A549 (cell line): Measurements from ENCODE around the gene KLHDC8A.

Experiments used
- CTCF ChIP-seq: fragments of >200 bp; sonication (Bioruptor Twin); formaldehyde crosslinking; IDR thresholded peaks from 3 replicates; pipeline ENCODE4 v1.5.1; 2016
- NFE2L2 ChIP-seq: fragments of 150-350 bp; conservative IDR thresholded peaks from 2 replicates; pipeline ENCODE4 v1.6.1; 2014; ENCODE audit warnings: low read length
- POLR2A ChIP-seq: IDR thresholded peaks from 2 replicates; pipeline ENCODE4 v1.6.1; 2012; ENCODE audit warnings: mild to moderate bottlenecking, low read length
- REST ChIP-seq: fragments of 200-600 bp; sonication (generic); IDR thresholded peaks from 2 replicates; pipeline ENCODE4 v1.6.1; 2016; ENCODE audit warnings: antibody characterized with exemption, mild to moderate bottlenecking, moderate library complexity
- SMC3 ChIP-seq: fragments of >200 bp; sonication (Bioruptor Twin); formaldehyde crosslinking; IDR thresholded peaks from 3 replicates; pipeline ENCODE4 v1.6.1; 2018; ENCODE audit warnings: inconsistent platforms

GRCh38 chr1:205387845-205388244 lies 31.1 kb upstream of the KLHDC8A start:
- TF ChIP-seq CTCF (no peak), NFE2L2 (no peak), SMC3 (no peak), REST (no peak), POLR2A (no peak)
